ENCODE results near the gene RBMS3. TPM values are rescaled to one million over a fixed set of nuclear protein-coding genes. Genes with fewer than 3 reads are reported as not detected.

RBMS3 gene
- total and polyA plus RNA-seq, 7 donors: 0.46 to 61.9 (median 39.9) TPM

DNA sequence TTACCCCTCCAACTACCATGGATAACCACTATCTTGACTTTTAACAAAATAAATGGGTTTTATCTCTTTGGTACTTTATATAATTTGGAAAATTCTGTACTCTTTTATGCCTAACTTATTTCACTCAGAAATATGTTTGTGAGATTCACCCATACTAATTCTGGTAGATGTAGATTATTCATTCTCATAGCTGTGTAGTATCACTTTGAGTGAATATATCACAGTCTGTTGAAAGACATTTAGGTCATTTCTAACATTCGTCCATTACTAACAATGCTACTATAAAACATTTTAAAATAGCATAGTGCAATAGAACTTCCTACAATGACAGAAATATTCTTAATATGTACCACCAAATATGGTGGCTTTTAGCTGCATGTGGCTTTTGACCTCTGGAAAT is 542.4 kb downstream of the RBMS3 start:
- 80 to 82% methylated on average over 1 of the region's 1 CpG for WGBS, 2 donors

DNA sequence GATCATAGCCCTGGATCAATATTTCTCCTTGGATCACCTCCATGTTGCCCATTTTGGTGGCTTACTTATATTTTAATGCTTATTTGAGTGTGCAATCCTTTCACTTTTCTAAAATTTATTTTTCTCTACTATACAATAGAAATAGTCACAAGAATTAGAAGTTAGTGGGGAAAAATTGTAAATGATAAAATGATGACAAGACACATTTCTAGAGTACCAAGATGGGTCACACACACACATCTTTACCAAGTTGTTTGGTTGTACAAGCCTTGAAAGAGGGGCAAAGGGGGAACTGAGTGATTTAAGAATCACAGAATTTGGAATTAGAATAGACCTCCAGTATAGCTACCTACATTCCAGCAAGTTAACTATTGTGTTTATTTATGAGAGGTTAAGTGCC is 545.8 kb downstream of the RBMS3 start:
- Histone ChIP-seq H3K4me3 (no peak overlapping the region), H3K4me1 (no peaks in the 10 kb centered on the region), H3K36me3 (no peaks in the 10 kb centered on the region), H3K27ac (no peak overlapping the region), H3K9me3 (no peaks in the 10 kb centered on the region), H3K27me3 (no peaks in the 10 kb centered on the region)
- TF ChIP-seq, protein P1, sequence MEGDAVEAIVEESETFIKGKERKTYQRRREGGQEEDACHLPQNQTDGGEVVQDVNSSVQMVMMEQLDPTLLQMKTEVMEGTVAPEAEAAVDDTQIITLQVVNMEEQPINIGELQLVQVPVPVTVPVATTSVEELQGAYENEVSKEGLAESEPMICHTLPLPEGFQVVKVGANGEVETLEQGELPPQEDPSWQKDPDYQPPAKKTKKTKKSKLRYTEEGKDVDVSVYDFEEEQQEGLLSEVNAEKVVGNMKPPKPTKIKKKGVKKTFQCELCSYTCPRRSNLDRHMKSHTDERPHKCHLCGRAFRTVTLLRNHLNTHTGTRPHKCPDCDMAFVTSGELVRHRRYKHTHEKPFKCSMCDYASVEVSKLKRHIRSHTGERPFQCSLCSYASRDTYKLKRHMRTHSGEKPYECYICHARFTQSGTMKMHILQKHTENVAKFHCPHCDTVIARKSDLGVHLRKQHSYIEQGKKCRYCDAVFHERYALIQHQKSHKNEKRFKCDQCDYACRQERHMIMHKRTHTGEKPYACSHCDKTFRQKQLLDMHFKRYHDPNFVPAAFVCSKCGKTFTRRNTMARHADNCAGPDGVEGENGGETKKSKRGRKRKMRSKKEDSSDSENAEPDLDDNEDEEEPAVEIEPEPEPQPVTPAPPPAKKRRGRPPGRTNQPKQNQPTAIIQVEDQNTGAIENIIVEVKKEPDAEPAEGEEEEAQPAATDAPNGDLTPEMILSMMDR (IDR thresholded peaks at IDR 0.05): no peak
- TF ChIP-seq EP300 (IDR thresholded peaks at IDR 0.05) (no peak), POLR2AphosphoS5 (IDR thresholded peaks at IDR 0.05) (no peak)
- no peak for DNase-seq
- intact Hi-C loops (cut with DNase I): no loop called here

More for the DNA sequence above, 542.4 kb downstream of the RBMS3 start:
- no peak for TF ChIP-seq POLR2AphosphoS5 (IDR thresholded peaks at IDR 0.05)
- TF ChIP-seq, protein P1 (IDR thresholded peaks at IDR 0.05): no peak
- TF ChIP-seq POLR2A (IDR thresholded peaks at IDR 0.05): no peak
- TF ChIP-seq EP300 (IDR thresholded peaks at IDR 0.05): no peak
- Histone ChIP-seq H3K27me3 (no peaks in the 10 kb centered on the region), H3K4me1 (no peaks in the 10 kb centered on the region), H3K9me3 (no peaks in the 10 kb centered on the region), H3K4me3 (no peak overlapping the region), H3K27ac (no peak overlapping the region), H3K36me3 (no peaks in the 10 kb centered on the region)
- intact Hi-C loops (cut with DNase I): no loop called here
- DNase-seq: no peak

DNA sequence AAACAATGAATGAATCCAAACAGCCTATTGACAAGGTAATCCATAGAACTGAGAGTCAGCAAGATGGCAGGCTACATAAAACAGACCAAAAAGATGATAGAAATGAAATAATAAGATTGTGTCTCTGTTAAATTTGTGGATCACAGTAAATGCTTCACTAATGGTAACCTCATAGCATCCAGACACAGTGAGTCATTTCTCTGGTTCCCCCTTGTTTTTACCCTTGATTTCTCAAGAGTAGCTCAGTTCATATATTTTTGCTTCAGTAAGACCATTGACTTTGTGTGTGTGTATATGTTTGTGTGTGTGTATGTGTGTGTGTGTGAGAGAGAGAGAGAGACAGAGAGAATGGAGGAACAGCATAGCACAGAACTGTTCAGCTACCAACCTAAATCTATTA is 546.9 kb downstream of the RBMS3 start:
- intact Hi-C loops (cut with DNase I): no loop called here
- Histone ChIP-seq H3K4me1 (no peaks in the 10 kb centered on the region), H3K27me3 (no peaks in the 10 kb centered on the region), H3K27ac (no peak overlapping the region), H3K9me3 (no peaks in the 10 kb centered on the region), H3K4me3 (no peak overlapping the region), H3K36me3 (no peaks in the 10 kb centered on the region)
- TF ChIP-seq EP300 (IDR thresholded peaks at IDR 0.05): no peak
- no peak for TF ChIP-seq POLR2A (IDR thresholded peaks at IDR 0.05)
- TF ChIP-seq POLR2AphosphoS5 (IDR thresholded peaks at IDR 0.05): no peak
- TF ChIP-seq, protein P1 (IDR thresholded peaks at IDR 0.05): no peak
- no peak for DNase-seq

DNA sequence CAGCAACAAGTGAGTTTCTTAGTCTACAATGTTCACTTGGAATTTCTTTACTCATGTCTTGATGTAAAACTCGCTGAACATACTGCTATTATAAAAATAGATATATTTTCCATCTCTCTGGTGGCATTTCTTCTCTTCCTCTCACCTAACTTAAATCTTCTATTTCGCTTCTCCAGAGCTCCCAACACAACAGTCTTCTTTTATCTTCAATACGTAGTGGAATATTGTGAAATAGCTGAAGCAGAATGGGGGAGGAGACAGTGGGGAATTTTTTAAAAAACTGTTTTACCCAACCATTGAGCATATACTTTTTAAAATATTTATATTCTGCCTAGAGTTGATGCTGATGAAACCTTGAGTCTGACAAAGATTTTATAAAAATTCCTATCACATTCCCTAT is 548.5 kb downstream of the RBMS3 start:
- Histone ChIP-seq H3K9me3 (no peaks in the 10 kb centered on the region), H3K27me3 (no peaks in the 10 kb centered on the region), H3K4me3 (no peak overlapping the region), H3K36me3 (no peaks in the 10 kb centered on the region), H3K27ac (no peak overlapping the region), H3K4me1 (no peaks in the 10 kb centered on the region)
- DNase-seq: no peak
- 88 to 92% methylated on average over 3 of the region's 3 CpGs for WGBS, 2 donors
- no peak for TF ChIP-seq POLR2AphosphoS5 (IDR thresholded peaks at IDR 0.05)
- TF ChIP-seq POLR2A (IDR thresholded peaks at IDR 0.05): no peak
- no peak for TF ChIP-seq EP300 (IDR thresholded peaks at IDR 0.05)
- TF ChIP-seq, protein P1 (IDR thresholded peaks at IDR 0.05): no peak
- intact Hi-C loops (cut with DNase I): no loop called here

DNA sequence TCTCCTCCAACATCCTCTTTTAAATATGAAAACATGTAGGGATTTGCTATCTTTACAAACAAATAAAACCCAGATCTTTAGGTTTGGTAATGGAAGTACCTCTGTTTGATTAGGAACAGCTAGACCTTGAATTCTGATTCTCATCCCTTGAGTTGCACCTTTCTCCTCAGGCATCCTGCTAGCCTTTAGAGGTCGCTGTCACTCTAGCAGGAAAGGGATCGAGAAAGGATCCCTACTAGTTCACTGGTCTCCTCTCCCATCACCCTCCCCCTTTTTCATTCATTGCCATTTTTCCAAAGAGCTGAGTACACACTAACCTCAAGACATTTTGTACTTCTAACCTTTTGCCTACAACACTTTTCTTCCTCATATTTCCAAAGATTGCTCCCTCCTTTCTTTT is 569.8 kb downstream of the RBMS3 start:
- Histone ChIP-seq H3K27me3 (no peaks in the 10 kb centered on the region), H3K4me1 (no peaks in the 10 kb centered on the region), H3K27ac (no peak overlapping the region), H3K4me3 (no peak overlapping the region), H3K9me3 (no peaks in the 10 kb centered on the region), H3K36me3 (no peaks in the 10 kb centered on the region)
- TF ChIP-seq EP300 (IDR thresholded peaks at IDR 0.05): no peak
- TF ChIP-seq POLR2A (IDR thresholded peaks at IDR 0.05): no peak
- TF ChIP-seq POLR2AphosphoS5 (IDR thresholded peaks at IDR 0.05): no peak
- TF ChIP-seq, protein P1 (IDR thresholded peaks at IDR 0.05): no peak
- DNase-seq: no peak
- intact Hi-C loops (cut with DNase I): no loop called here
- 43 to 47% methylated on average over 2 of the region's 2 CpGs for WGBS, 2 donors
